Activated CD4-positive, alpha-beta T cell treated with anti-CD3 and anti-CD28 coated beads, Interleukin-2, amount 50 U/mL, for 24 hours (primary cell): Measurements from ENCODE around the gene BUB1B.
"Not testable (repeated sequence)": the region's sequence is repeated elsewhere in the genome, so short reads cannot be mapped to it uniquely, and the experiment has no call there.

Experiments
- DNase-seq, 2 donors: peaks; one replicate each; pipeline ENCODE4 v3.0.0-alpha.2; 2020; ENCODE audit warnings: low read depth in 1 of 2, low spot score in 1 of 2

BUB1B gene

GRCh38 chr15:40136470-40137302 is 24.2 kb upstream of the BUB1B start:
- no peak for DNase-seq

- DNase-seq = no peak
These were observed 23.3 kb upstream of the BUB1B start for GRCh38 chr15:40137303-40138200.

- DNase-seq = not testable (repeated sequence)
These were observed 22.7 kb upstream of the BUB1B start for GRCh38 chr15:40138201-40138570.

GRCh38 chr15:40142428-40142827 is 18.4 kb upstream of the BUB1B start:
- DNase-seq = no peak

- no peak for DNase-seq
These were observed 14.8 kb upstream of the BUB1B start for GRCh38 chr15:40146037-40146436.

GRCh38 chr15:40149339-40149738 is 11.5 kb upstream of the BUB1B start:
- no peak for DNase-seq

GRCh38 chr15:40150163-40150925 is 10.5 kb upstream of the BUB1B start:
- DNase-seq = no peak

GRCh38 chr15:40151499-40151898 is 9.4 kb upstream of the BUB1B start:
- DNase-seq = no peak

- DNase-seq = no peak
These were observed 8.9 kb upstream of the BUB1B start for GRCh38 chr15:40151991-40152390.

GRCh38 chr15:40154821-40155220 is 6.0 kb upstream of the BUB1B start:
- DNase-seq = not testable (repeated sequence)

- DNase-seq = no peak
These were observed 5.5 kb upstream of the BUB1B start for GRCh38 chr15:40155270-40155910.

GRCh38 chr15:40157778-40158447 is 3.0 kb upstream of the BUB1B start:
- no peak for DNase-seq

GRCh38 chr15:40160021-40160420 is 848 bp upstream of the BUB1B start:
- DNase-seq = no peak

- no peak for DNase-seq
These were observed 973 bp downstream of the BUB1B start for GRCh38 chr15:40161693-40162391.

- no peak for DNase-seq
These were observed 1.7 kb downstream of the BUB1B start for GRCh38 chr15:40162552-40162951.

GRCh38 chr15:40163657-40164416 is 3.0 kb downstream of the BUB1B start:
- DNase-seq = no peak

- DNase-seq = not testable (repeated sequence)
These were observed 6.5 kb downstream of the BUB1B start for GRCh38 chr15:40167374-40167773.

- DNase-seq = no peak
These were observed 14.3 kb downstream of the BUB1B start for GRCh38 chr15:40175160-40175559.
